ENCODE data around the gene ABCB6. TPM values are rescaled to one million over a fixed set of nuclear protein-coding genes. Genes with fewer than 3 reads are reported as not detected.

Gene ABCB6
- total RNA-seq, 1 experiment from 2014 or later, result 21.1 TPM

GRCh38 chr2:219210886-219211362 lies 7.8 kb downstream of the ABCB6 start:
- Histone ChIP-seq H3K27me3 (ENCODE audit: low read length) (no peaks in the 10 kb centered on the region), H3K4me1 (ENCODE audit: insufficient read depth, low read length) (peaks cover 19% of the 10 kb centered on the region), H3K9me2 (replicated peaks; ENCODE audit: low read length) (no peaks in the 10 kb centered on the region), H3K36me3 (ENCODE audit: low read depth, low read length) (peaks cover 4% of the 10 kb centered on the region), H3K4me2 (ENCODE audit: low read length) (no peak overlapping the region), H3K9me3 (ENCODE audit: low read length) (no peaks in the 10 kb centered on the region), H3K9ac (ENCODE audit: low read length) (no peak overlapping the region), H4K20me1 (ENCODE audit: low read length) (no peaks in the 10 kb centered on the region), H3F3A (ENCODE audit: low read length, unreplicated experiment) (no peaks in the 10 kb centered on the region), H2AFZ (ENCODE audit: low read length) (no peak overlapping the region), H3K79me2 (ENCODE audit: low read length) (peaks cover 6% of the 10 kb centered on the region; the same call in 1 of the 2 replicates), H3K4me3 (ENCODE audit: low read length) (no peak overlapping the region), H3K27ac (ENCODE audit: low read length) (no peak overlapping the region)
- ChIA-PET CTCF (interaction anchor here (0.6 kb wide), 1 partner anchor 94 kb away, joined by 3 read pairs; no protein-coding TSS in a partner anchor), POLR2A (ENCODE audit: unreplicated experiment) (no interaction called here)
- peak; percentile 0 for DNase-seq
- intact Hi-C loops (cut with micrococcal nuclease), result loop anchor here (1.0 kb wide), 1 partner anchor 51 kb away; the partner anchor contains the start of gene NHEJ1
- ATAC-seq, result no peak
- BruUV-seq (replicated peaks), result no TSS peak
- no peak for TF ChIP-seq EZH2phosphoT487 (IDR thresholded peaks at IDR 0.05; ENCODE audit: borderline replicate concordance, low read length)
- no peak for TF ChIP-seq EZH2 (IDR thresholded peaks at IDR 0.05; ENCODE audit: low read length, unreplicated experiment)
- no peak for TF ChIP-seq CTCF (conservative IDR thresholded peaks at IDR 0.05; ENCODE audit: low read depth, low read length)

GRCh38 chr2:219210196-219210885 lies 8.4 kb downstream of the ABCB6 start:
- intact Hi-C loops (cut with micrococcal nuclease), result no loop called here

More at GRCh38 chr2:219210196-219210885, 8.4 kb downstream of the ABCB6 start:
- TF ChIP-seq EZH2 (IDR thresholded peaks at IDR 0.05; ENCODE audit: low read length, unreplicated experiment) (no peak), EZH2phosphoT487 (IDR thresholded peaks at IDR 0.05; ENCODE audit: borderline replicate concordance, low read length) (no peak), CTCF (conservative IDR thresholded peaks at IDR 0.05; ENCODE audit: low read depth, low read length) (no peak)
- DNase-seq (peak; percentile 1), ATAC-seq (no peak)
- Histone ChIP-seq H3F3A (ENCODE audit: low read length, unreplicated experiment) (no peaks in the 10 kb centered on the region), H3K27ac (ENCODE audit: low read length) (no peak overlapping the region), H3K79me2 (ENCODE audit: low read length) (peaks cover 5% of the 10 kb centered on the region; the same call in 1 of the 2 replicates), H3K36me3 (ENCODE audit: low read depth, low read length) (peaks cover 4% of the 10 kb centered on the region), H3K27me3 (ENCODE audit: low read length) (no peaks in the 10 kb centered on the region), H4K20me1 (ENCODE audit: low read length) (no peaks in the 10 kb centered on the region), H3K4me2 (ENCODE audit: low read length) (no peak overlapping the region), H3K4me1 (ENCODE audit: insufficient read depth, low read length) (peaks cover 20% of the 10 kb centered on the region), H3K9me2 (replicated peaks; ENCODE audit: low read length) (no peaks in the 10 kb centered on the region), H3K9ac (ENCODE audit: low read length) (no peak overlapping the region), H3K4me3 (ENCODE audit: low read length) (no peak overlapping the region), H3K9me3 (ENCODE audit: low read length) (no peaks in the 10 kb centered on the region), H2AFZ (ENCODE audit: low read length) (no peak overlapping the region)
- no TSS peak for BruUV-seq (replicated peaks)
- ChIA-PET CTCF (no interaction called here), POLR2A (ENCODE audit: unreplicated experiment) (no interaction called here)
